Measurements from ENCODE around the gene TRIML1.

Gene TRIML1

GRCh38 chr4:188168726-188169373 is 29.6 kb downstream of the TRIML1 start:
- H3K4me1 Mint-ChIP-seq (ENCODE audit: low read depth), result no peaks in the 10 kb centered on the region
- no peaks in the 10 kb centered on the region for H3K27me3 Mint-ChIP-seq
- H3K27ac Mint-ChIP-seq, result no peak overlapping the region
- intact Hi-C loops (cut with micrococcal nuclease), result no loop called here
- peaks cover 63% of the 10 kb centered on the region for H3K9me3 Mint-ChIP-seq
- H3K4me3 Mint-ChIP-seq, result no peak overlapping the region
- no peaks in the 10 kb centered on the region for H3K36me3 Mint-ChIP-seq (ENCODE audit: low read depth)

- Mint-ChIP-seq H3K9me3 (peaks cover 65% of the 10 kb centered on the region), H3K4me1 (ENCODE audit: low read depth) (no peaks in the 10 kb centered on the region), H3K4me3 (no peak overlapping the region), H3K27ac (no peak overlapping the region), H3K36me3 (ENCODE audit: low read depth) (no peaks in the 10 kb centered on the region), H3K27me3 (no peaks in the 10 kb centered on the region)
- intact Hi-C loops (cut with micrococcal nuclease), result no loop called here
These were observed 32.3 kb downstream of the TRIML1 start for GRCh38 chr4:188171551-188171950.

- Mint-ChIP-seq H3K27me3 (no peaks in the 10 kb centered on the region), H3K4me1 (ENCODE audit: low read depth) (no peaks in the 10 kb centered on the region), H3K27ac (no peak overlapping the region), H3K36me3 (ENCODE audit: low read depth) (no peaks in the 10 kb centered on the region), H3K4me3 (no peak overlapping the region), H3K9me3 (peaks cover 59% of the 10 kb centered on the region)
- intact Hi-C loops (cut with micrococcal nuclease), result no loop called here
These were observed 36.0 kb downstream of the TRIML1 start for GRCh38 chr4:188175288-188175687.

- peaks cover 63% of the 10 kb centered on the region for H3K9me3 Mint-ChIP-seq
- no peaks in the 10 kb centered on the region for H3K27me3 Mint-ChIP-seq
- intact Hi-C loops (cut with micrococcal nuclease), result no loop called here
- no peak overlapping the region for H3K4me3 Mint-ChIP-seq
- no peaks in the 10 kb centered on the region for H3K4me1 Mint-ChIP-seq (ENCODE audit: low read depth)
- no peaks in the 10 kb centered on the region for H3K36me3 Mint-ChIP-seq (ENCODE audit: low read depth)
- no peak overlapping the region for H3K27ac Mint-ChIP-seq
These were observed 38.9 kb downstream of the TRIML1 start for GRCh38 chr4:188177997-188178675.

- Mint-ChIP-seq H3K4me3 (no peak overlapping the region), H3K9me3 (peaks cover 70% of the 10 kb centered on the region), H3K27me3 (no peaks in the 10 kb centered on the region), H3K36me3 (ENCODE audit: low read depth) (no peaks in the 10 kb centered on the region), H3K27ac (no peak overlapping the region), H3K4me1 (ENCODE audit: low read depth) (no peaks in the 10 kb centered on the region)
- intact Hi-C loops (cut with micrococcal nuclease), result no loop called here
These were observed 39.6 kb downstream of the TRIML1 start for GRCh38 chr4:188178806-188179205.

- Mint-ChIP-seq H3K27me3 (no peaks in the 10 kb centered on the region), H3K4me1 (ENCODE audit: low read depth) (no peaks in the 10 kb centered on the region), H3K9me3 (peaks cover 24% of the 10 kb centered on the region), H3K36me3 (ENCODE audit: low read depth) (no peaks in the 10 kb centered on the region), H3K4me3 (no peak overlapping the region), H3K27ac (no peak overlapping the region)
- intact Hi-C loops (cut with micrococcal nuclease), result no loop called here
These were observed 47.9 kb downstream of the TRIML1 start for GRCh38 chr4:188187106-188187505.

- H3K27me3 Mint-ChIP-seq, result no peaks in the 10 kb centered on the region
- no peaks in the 10 kb centered on the region for H3K36me3 Mint-ChIP-seq (ENCODE audit: low read depth)
- intact Hi-C loops (cut with micrococcal nuclease), result no loop called here
- no peak overlapping the region for H3K4me3 Mint-ChIP-seq
- H3K9me3 Mint-ChIP-seq, result no peaks in the 10 kb centered on the region
- no peak overlapping the region for H3K27ac Mint-ChIP-seq
- H3K4me1 Mint-ChIP-seq (ENCODE audit: low read depth), result no peaks in the 10 kb centered on the region
These were observed 51.2 kb downstream of the TRIML1 start for GRCh38 chr4:188190461-188190860.

GRCh38 chr4:188194421-188194820 is 55.2 kb downstream of the TRIML1 start:
- Mint-ChIP-seq H3K27ac (no peak overlapping the region), H3K9me3 (no peaks in the 10 kb centered on the region), H3K4me1 (ENCODE audit: low read depth) (no peaks in the 10 kb centered on the region), H3K36me3 (ENCODE audit: low read depth) (no peaks in the 10 kb centered on the region), H3K27me3 (no peaks in the 10 kb centered on the region), H3K4me3 (no peak overlapping the region)
- intact Hi-C loops (cut with micrococcal nuclease), result no loop called here

GRCh38 chr4:188195389-188195985 is 56.2 kb downstream of the TRIML1 start:
- Mint-ChIP-seq H3K27ac (no peak overlapping the region), H3K4me3 (no peak overlapping the region), H3K27me3 (no peaks in the 10 kb centered on the region)

GRCh38 chr4:188196134-188196735 is 57.0 kb downstream of the TRIML1 start:
- Mint-ChIP-seq H3K9me3 (peaks cover 8% of the 10 kb centered on the region), H3K4me3 (no peak overlapping the region), H3K27me3 (no peaks in the 10 kb centered on the region), H3K4me1 (ENCODE audit: low read depth) (no peaks in the 10 kb centered on the region), H3K36me3 (ENCODE audit: low read depth) (no peaks in the 10 kb centered on the region), H3K27ac (no peak overlapping the region)
- intact Hi-C loops (cut with micrococcal nuclease), result no loop called here

More at GRCh38 chr4:188195389-188195985, 56.2 kb downstream of the TRIML1 start:
- peaks cover under 1% of the 10 kb centered on the region for H3K9me3 Mint-ChIP-seq
- H3K4me1 Mint-ChIP-seq (ENCODE audit: low read depth), result no peaks in the 10 kb centered on the region
- intact Hi-C loops (cut with micrococcal nuclease), result no loop called here
- H3K36me3 Mint-ChIP-seq (ENCODE audit: low read depth), result no peaks in the 10 kb centered on the region
